Activated CD4-positive, alpha-beta T cell treated with anti-CD3 and anti-CD28 coated beads, Interleukin-2, Interleukin-4, amounts not matched to agents 100 ng/mL and 50 ng/mL, durations not matched to agents 16 hours and 8 hours (primary cell): Measurements from ENCODE around the gene NAPB.

Source experiments
- DNase-seq: peaks from one replicate; pipeline ENCODE4 v3.0.0-alpha.2; 2020; ENCODE audit warnings: low spot score

The NAPB gene

GRCh38 chr20:23437126-23437899 lies 16.0 kb upstream of the NAPB start:
- no peak for DNase-seq

- no peak for DNase-seq
Measured at GRCh38 chr20:23436681-23437080, 15.4 kb upstream of the NAPB start.

GRCh38 chr20:23435626-23436539 lies 14.6 kb upstream of the NAPB start:
- no peak for DNase-seq

DNA sequence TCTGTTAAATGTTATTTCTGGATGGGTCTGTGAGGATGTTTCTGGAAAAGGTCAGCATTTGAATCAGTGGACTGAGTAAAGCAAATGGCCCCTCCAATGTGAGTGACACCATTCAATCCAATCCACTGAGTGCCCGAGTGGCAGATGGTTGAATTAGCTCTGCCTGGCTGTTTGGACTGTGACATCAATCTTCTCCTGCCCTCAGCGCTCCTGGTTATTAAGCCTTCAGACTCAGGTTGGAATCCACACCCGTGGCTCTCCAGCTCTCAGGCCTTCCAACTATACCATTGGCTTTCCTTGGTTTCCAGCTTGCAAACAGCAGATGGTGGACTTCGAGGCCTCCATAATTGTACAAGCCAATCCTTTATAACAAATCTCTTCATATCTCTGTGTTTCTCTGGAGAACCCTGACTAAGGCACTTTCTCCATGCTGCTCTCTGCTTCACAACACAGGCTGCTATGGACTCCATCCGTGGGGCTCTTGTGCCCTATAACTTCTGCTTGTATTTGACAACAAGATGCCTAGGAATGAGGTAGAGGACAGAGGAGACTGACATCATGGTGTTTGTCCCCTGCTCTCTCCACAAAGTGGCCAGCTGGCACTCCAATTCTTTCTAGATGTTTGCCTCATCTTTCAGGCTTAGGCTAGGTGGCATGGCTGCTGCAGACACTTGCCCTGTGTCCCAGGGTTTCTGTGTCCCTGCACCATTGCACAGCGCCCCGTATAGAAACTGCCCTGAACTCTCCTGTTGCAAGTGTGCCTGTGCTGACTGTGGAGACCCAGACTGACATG lies 13.4 kb upstream of the NAPB start:
- DNase-seq = no peak

- no peak for DNase-seq
Measured at GRCh38 chr20:23433628-23434027, 12.3 kb upstream of the NAPB start.

DNA sequence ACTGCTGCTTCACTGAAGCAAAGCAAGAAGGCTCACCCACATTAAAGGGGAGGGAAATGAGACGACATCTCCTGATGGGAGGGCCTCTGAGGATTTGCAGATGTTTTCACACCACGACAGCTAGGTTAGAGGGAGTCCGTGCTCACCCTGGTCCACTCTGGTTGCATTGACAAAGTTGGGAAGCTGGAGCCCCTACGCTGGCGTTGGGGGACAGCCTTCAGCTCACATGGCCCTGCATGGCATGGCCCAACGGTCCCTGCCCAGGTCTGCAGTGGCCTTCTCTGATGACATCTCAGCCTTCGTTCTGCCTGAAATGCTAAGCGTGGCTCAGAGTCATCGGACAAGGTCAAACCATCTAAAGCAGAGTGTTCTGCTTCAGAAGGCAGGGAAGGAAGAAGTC lies 3.8 kb upstream of the NAPB start:
- DNase-seq = no peak

DNA sequence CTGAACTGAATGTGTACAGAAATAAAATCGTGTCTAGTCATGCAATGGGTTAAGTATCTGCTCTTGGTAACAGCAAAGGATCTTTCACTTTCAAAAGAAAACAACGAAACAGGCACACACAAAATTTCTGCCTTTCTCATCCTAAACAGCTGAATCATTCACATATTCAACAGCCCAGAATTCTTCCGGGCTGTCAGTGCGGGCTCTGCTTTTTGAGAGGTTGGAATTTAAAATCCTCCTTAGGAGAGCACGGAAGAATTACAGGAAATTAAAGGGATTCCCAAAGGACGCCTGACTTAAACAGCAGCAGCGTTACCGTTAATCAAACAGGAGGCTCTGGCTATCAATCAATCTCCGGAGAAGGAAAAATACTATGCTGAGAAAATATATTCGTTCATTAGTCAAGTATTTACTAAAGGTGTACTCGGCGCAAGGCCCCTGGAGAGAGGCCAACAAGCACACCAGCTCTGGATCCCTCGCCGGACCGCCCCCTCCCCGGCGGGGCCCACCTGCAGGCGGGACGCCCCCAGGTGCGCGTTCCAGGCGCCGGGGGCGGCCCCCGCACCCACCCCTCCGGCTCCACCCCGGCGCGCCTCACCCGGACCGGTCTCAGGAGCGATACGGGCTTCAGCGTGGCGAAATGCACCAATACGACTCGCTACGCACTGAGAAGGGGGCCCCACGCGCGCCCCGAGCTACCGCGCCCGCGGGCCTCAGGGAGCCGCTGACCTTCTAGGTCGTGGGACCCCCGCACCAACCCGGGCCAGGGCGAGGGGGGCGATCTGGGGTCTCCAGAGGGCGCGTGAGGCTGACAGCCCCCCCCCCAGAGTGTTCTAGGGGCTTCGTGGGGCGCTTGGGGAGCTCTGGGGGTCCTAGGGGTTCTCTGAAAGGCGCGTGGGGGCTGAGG lies 1.0 kb downstream of the NAPB start:
- DNase-seq = peak; percentile 41

DNA sequence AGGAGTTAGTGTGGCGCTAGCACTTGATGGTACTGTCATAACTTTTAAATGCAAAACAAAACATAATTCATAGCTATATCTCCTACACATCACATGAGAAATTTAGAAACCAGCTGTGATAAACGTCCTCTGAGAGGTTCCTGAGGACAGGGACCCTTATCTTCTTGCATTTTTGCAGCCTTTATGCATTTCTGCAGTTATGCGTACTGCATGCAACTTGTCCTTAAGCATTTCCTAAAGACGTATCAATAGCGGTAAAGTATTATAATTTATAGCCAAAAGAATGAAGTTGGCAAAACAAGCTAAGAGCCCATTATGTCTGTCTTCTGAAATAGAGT lies 1.7 kb downstream of the NAPB start:
- no peak for DNase-seq

DNA sequence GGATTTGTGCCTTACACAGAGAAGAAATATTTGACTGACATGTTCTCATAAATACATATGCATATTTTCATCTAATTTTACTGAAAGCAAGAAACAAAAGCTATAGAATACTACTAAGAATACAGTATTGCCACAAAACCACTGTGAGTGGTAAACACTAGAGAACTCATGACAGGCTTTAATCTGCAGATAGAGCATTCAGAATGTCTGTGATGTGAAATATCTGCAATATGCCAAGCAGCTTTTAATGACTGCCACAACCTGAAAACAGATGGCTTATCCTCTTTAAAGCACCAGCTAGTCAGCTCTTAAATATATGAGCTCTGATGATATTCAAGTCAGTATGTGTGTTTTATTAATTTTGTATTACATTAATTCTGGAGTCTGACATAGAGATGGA lies 3.4 kb downstream of the NAPB start:
- DNase-seq = no peak

DNA sequence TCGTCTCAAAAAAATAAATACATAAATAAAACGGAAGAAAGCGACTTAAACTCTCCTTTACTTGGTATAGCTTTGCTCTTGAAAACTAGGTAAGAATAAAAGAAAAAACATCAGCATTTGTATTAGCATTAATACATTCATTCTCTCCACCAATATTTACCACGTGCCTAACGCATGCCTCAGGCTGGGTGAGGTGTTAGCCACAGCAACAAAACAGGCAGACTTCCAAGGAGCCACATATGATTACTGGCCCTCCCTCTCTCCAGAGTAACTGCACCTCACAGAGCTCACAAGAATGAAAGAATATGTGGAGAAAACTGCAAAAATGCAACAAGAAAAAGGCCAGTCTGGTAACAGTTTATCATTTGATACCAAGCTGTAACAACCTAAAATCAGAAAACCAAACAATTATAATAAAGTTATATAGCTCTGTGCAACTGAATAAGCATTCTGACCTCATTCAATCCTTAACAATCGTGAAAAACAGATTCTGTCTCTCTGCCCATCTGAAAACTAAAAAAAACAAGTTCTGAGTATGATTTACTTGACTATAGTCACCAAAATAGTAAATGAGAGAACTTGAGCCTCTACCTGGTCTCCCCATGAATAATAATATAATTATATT lies 5.2 kb downstream of the NAPB start:
- peak; percentile 11 for DNase-seq

DNA sequence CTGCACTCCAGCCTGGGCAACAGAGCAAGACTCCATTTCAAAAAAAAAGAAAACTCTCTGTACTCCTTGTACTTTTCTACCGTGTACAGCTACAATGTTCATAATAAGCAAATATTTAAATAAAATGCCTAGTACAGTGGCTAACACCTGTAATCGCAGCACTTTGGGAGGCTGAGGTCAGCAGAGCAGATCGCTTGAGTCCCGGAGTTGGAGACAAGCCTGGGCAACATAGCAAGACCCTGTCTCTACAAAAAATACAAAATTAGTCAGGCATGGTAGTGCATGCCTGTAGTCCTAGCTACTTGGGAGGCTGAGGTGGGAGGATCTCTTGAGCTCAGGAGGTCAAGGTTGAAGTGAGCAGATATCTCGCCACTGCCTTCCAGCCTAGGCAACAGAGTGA lies 5.7 kb downstream of the NAPB start:
- no peak for DNase-seq

- no peak for DNase-seq
Measured at GRCh38 chr20:23414526-23415188, 6.6 kb downstream of the NAPB start.

DNA sequence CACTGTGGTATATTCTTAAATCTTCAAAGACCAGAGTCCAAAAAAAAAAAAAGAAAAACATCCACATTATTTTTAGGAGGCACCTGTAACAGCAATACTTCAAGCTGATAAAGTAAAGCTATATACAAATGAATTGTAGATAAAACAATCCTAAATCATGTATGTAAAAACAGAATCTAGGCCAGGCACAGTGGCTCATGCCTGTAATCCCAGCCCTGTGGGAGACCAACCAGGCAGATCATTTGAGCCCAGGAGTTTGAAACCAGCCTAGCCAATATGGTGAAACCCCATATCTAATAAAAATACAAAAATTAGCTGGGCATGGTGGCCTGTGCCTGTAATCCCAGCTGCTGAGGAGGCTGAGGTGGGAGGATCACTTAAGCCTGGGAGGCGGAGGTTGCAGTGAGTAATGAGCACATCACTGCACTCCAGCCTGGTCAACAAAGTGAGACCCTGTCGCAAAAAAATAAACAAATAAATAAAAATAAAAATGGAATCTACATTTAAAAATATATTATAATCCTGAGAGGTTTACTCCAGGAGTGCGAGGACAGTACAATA lies 7.3 kb downstream of the NAPB start:
- DNase-seq = no peak

GRCh38 chr20:23412026-23412425 lies 9.3 kb downstream of the NAPB start:
- no peak for DNase-seq

- DNase-seq = no peak
Measured at GRCh38 chr20:23410916-23411695, 10.2 kb downstream of the NAPB start.

GRCh38 chr20:23409800-23410199 lies 11.5 kb downstream of the NAPB start:
- DNase-seq = no peak

GRCh38 chr20:23408957-23409356 lies 12.3 kb downstream of the NAPB start:
- no peak for DNase-seq

- peak; percentile 25 for DNase-seq
Measured at GRCh38 chr20:23407781-23408464, 13.4 kb downstream of the NAPB start.

DNA sequence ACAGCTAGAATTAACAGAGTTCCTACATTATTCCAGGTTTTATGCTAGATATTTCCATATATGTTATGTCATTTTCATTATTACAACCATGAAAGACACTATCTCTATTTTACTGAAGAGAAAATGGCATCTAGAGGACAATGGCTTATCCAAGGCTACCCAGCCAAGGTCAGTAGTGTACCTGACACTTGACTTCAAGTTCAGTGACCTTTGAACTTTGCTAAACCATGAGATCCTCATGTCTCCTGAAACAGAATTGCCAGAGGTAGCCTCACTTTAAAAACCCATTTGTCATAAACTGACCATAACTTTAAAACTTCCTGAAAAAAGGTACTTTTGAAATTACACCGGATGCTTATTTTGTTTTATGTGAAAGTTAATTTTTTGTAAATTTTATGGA lies 14.4 kb downstream of the NAPB start:
- no peak for DNase-seq
